GM18870 (cell line): ENCODE data around the gene GPR62.

Source experiments
- ATAC-seq: cut with Tn5 transposase; IDR thresholded peaks from one replicate; pipeline ENCODE4 v1.9.1; 2021; ENCODE audit warnings: moderate library complexity; ENCODE audit not compliant: unreplicated experiment

The GPR62 gene

GRCh38 chr3:51968883-51969678 lies 13.9 kb downstream of the GPR62 start:
- no peak for ATAC-seq

DNA sequence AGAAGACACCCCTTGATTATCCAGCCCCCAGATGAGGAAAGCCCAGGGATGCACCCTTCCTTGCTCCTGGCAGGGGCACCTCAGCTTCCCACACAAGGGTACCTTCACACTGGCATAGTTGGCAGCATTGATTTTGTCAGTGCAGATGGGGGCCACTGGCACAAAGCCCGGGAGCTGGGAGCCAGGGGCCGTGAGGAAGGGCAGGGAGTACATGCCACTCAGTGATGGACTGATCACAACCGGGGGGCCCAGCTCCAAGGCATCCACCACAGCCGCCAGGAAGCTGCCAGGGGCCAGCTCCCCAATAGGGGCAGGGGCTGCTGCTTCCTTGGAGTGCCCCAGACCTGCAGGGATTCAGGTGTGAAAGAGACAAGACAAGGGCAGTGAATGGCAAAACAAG lies 14.7 kb downstream of the GPR62 start:
- ATAC-seq: no peak

DNA sequence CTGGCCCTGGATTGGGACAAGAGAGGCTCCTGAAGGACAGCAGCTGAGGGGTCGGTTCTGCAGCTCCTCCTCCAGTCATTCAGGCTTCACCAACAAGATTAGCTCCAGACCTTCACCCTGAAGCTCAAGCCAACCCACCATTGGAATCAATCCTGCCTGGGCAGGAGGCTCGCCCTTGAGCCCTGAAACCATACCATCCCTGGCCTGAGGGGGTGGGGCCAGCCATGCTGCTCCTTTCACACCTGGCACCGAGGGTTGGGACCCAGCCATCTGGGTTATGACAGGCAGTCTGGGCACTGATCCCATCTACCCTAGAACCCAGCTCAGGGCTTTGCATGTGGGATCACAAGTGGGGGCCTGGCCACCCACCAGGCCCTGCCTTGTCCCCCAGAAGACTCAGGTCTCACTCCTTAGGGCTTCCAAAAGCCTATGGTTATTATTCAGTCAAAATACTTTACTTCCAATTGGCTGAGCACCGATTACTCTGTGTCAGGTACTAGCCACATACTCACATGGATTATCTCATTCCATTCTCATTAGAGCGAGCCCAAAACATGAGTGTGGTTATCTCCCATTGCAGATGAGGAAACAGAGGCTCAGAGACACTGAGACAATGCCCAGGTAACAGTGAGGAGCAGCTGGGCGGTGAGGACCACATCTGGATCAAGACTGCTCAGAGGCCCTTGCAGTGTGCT lies 15.6 kb downstream of the GPR62 start:
- ATAC-seq: no peak

GRCh38 chr3:51971350-51971749 lies 16.2 kb downstream of the GPR62 start:
- ATAC-seq: no peak

GRCh38 chr3:51974277-51974962 lies 19.2 kb downstream of the GPR62 start:
- ATAC-seq: no peak

DNA sequence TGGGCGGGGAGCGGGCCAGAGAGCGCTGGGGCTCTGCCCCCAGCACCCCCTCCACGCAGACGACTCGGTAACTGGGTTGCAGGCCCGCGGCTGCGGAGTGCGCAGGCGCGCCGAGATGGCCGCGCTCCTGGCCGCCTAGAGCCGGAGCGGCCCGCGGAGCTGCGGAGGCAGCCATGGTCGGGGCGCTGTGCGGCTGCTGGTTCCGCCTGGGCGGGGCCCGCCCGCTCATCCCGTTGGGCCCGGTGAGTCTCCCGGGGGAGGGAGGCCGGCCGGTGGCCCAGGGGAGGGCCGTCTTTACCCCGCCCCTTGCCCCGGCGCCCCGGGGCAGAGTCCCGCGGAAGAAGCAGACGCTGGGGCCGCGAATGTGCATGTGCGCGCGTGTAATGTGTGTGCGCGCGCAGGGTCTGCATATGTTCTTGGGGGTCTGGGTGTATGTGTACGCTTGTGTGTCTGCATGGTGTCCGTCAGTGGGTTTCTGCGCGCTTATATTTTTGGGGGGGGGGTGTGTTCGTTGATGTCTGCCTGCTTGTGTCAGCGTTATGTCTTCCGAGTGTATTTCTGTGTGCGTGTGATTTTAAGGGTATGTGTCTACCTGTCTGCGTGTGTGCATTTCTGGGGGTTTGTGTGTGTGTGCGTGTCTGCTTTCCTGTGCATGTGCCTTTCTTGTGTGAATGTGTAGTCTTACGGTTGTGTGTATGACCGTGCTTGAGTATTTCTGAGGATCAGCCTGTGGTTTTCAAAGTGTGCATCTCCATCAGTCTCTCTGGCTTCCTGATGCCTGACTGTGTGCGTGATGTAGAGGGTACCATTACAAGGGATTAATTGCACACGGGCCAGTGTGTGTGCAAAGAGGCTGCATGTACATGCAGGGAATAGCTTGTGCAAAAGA lies 20.0 kb downstream of the GPR62 start, which contains the start of gene ABHD14A:
TSS of gene ABHD14A (plus strand) at position 102 of the 889 bp plus-strand sequence. CDS start at position 174, 72 bp downstream.
- no peak for ATAC-seq

GRCh38 chr3:51975852-51976549 lies 20.8 kb downstream of the GPR62 start:
- ATAC-seq: no peak

GRCh38 chr3:51977446-51978142 lies 22.4 kb downstream of the GPR62 start:
- no peak for ATAC-seq

DNA sequence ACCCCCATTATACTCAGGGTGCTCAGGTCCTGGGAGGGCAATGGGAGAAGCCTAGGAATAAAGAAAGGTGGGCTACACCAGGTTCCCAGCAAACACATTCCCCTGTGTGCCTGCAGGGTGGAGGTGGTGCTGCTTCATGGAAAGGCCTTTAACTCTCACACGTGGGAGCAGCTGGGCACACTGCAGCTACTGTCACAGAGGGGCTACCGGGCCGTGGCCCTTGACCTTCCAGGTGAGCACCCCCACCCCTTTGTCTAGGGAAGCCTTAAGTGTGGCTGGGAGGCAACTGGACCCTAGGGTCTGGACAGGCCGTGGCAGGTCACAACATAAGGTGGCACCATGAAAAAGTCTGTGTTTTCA lies 22.9 kb downstream of the GPR62 start:
- ATAC-seq: no peak

DNA sequence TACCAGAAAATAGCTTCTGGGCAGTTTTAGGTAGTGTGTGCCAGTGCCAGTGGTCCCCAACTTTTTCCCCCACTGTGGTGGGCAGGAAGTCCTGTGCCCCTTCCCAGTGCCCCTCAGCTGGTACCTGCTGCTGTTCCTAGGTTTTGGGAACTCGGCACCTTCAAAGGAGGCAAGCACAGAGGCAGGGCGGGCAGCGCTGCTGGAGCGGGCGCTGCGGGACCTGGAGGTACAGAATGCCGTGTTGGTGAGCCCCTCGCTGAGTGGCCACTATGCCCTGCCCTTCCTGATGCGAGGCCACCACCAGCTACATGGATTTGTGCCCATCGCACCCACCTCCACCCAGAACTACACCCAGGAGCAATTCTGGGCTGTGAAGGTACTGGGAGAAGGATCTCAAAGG lies 25.1 kb downstream of the GPR62 start:
- no peak for ATAC-seq

DNA sequence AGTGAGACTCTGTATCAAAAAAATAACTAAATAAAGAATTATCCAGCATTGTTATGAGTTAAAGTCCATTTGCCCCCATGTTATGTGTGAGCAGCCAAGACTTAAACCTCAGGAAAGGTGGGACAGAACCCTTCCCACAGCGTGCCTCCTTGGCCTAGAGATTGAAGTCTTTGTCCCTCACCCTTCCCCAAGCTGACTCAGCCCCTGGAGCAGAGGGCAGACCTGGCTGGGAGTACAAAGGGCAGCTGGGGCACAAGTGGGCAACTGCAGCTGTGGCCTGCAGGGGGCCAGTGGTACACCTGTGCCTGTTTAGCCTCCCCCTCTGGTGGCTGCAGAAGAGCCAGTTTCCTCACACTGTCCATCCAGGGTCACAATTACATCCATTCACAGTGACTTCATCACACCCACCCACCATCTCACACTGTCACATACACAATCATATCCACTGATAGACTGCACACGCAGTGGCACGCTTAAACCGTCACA lies 27.2 kb downstream of the GPR62 start:
- peak; percentile 23 for ATAC-seq

- peak; percentile 49 for ATAC-seq
Observed at GRCh38 chr3:51982838-51983577, 27.8 kb downstream of the GPR62 start, which contains the start of gene ACY1. TSS of gene ACY1 (plus strand) at chr3:51983535. CDS start at chr3:51984065, 530 bp downstream.

GRCh38 chr3:51983578-51984268 lies 28.5 kb downstream of the GPR62 start:
- no peak for ATAC-seq

GRCh38 chr3:51984269-51984647 lies 29.1 kb downstream of the GPR62 start:
- ATAC-seq: no peak

- ATAC-seq: no peak
Observed at GRCh38 chr3:51985063-51985462, 29.9 kb downstream of the GPR62 start.

- ATAC-seq: no peak
Observed at GRCh38 chr3:51986010-51986947, 31.1 kb downstream of the GPR62 start.

- ATAC-seq: no peak
Observed at GRCh38 chr3:51987568-51987967, 32.4 kb downstream of the GPR62 start.
